Measurements from ENCODE around the gene TUBA4A. TPM values are rescaled to one million over a fixed set of nuclear protein-coding genes. Genes with fewer than 3 reads are reported as not detected.

TUBA4A gene
- total RNA-seq, 1 experiment from 2014 or later: 40.8 TPM

- TF ChIP-seq E2F1 (CRISPR knock-in tag; IDR thresholded peaks at IDR 0.05) (0 out of 2 replicates have a peak, but pooled peaks have one; percentile 74), NFE2L1 (CRISPR knock-in tag; IDR thresholded peaks at IDR 0.05) (peak; percentile 79), ELF4 (CRISPR knock-in tag; IDR thresholded peaks at IDR 0.05; ENCODE audit: low read depth) (peak; percentile 86), ETV6 (CRISPR knock-in tag; IDR thresholded peaks at IDR 0.05) (peak; percentile 51; the same call in 1 of the 2 replicates), USF1 (CRISPR knock-in tag; IDR thresholded peaks at IDR 0.05) (peak; percentile 64)
Measured at GRCh38 chr2:219252900-219253752, 592 bp downstream of the TUBA4A start, which contains the start of gene TUBA4B (continued).

- no peak for TF ChIP-seq USF2 (CRISPR knock-in tag; IDR thresholded peaks at IDR 0.05)
- TF ChIP-seq ZNF232 (CRISPR knock-in tag; IDR thresholded peaks at IDR 0.05): no peak
- TF ChIP-seq ZNF416 (CRISPR knock-in tag; IDR thresholded peaks at IDR 0.05): no peak
- TF ChIP-seq ZSCAN18 (CRISPR knock-in tag; IDR thresholded peaks at IDR 0.05): no peak
- no peak for TF ChIP-seq E2F5 (CRISPR knock-in tag; IDR thresholded peaks at IDR 0.05)
- TF ChIP-seq AFF4 (CRISPR knock-in tag; IDR thresholded peaks at IDR 0.05; ENCODE audit: borderline replicate concordance): no peak
- no peak for TF ChIP-seq ZNF281 (CRISPR knock-in tag; IDR thresholded peaks at IDR 0.05)
- no peak for TF ChIP-seq ERG (CRISPR knock-in tag; IDR thresholded peaks at IDR 0.05)
- no peak for TF ChIP-seq ATF1 (CRISPR knock-in tag; IDR thresholded peaks at IDR 0.05)
- H3K36me3 Mint-ChIP-seq: peaks cover 19% of the 10 kb centered on the region; the same call in 1 of the 2 replicates
- no peaks in the 10 kb centered on the region for H3K9me3 Mint-ChIP-seq
- peaks cover 57% of the 10 kb centered on the region for H3K27me3 Mint-ChIP-seq (ENCODE audit: low read depth)
- H3K27ac Mint-ChIP-seq: peak overlapping the region; percentile 41; the same call in 1 of the 2 replicates
- CTCF ChIA-PET: interaction anchor here (0.7 to 4.7 kb wide), 7 partner anchors 25 to 257 kb away, joined by 3 to 33 read pairs (median 6); partner anchors contain the start of gene ABCB6
- H3K4me1 Mint-ChIP-seq: peaks cover 25% of the 10 kb centered on the region
- DNase-seq (ENCODE audit: low spot score) (no peak), ATAC-seq (no peak)
- H3K4me3 Mint-ChIP-seq: peak overlapping the region; percentile 79
- POLR2A ChIA-PET: interaction anchor here (1.3 to 2.5 kb wide), 5 partner anchors 27 to 76 kb away, joined by 4 to 15 read pairs (median 9); partner anchors contain the start of genes ABCB6, CNPPD1, DNAJB2 and ZFAND2B
Measured at GRCh38 chr2:219252570-219252899, 1.2 kb downstream of the TUBA4A start.

All from WTC11 (cell line).